Neural progenitor cell (in vitro differentiated cells): ENCODE measurements around the gene WBP1L.

Experiments used
- EZH2phosphoT487 ChIP-seq: fragments of 200-600 bp; sonication (generic); IDR thresholded peaks from 2 replicates; pipeline ENCODE4 v1.6.1; 2017; ENCODE audit warnings: antibody characterized with exemption
- TF ChIP-seq, protein P1 (sequence below): fragments of 200-600 bp; sonication (generic); IDR thresholded peaks from 2 replicates; pipeline ENCODE4 v1.5.1; 2017; ENCODE audit warnings: antibody characterized with exemption, mild to moderate bottlenecking

GRCh38 chr10:102738692-102739121 lies 5.0 kb upstream of the WBP1L start:
- no peak for TF ChIP-seq EZH2phosphoT487
- TF ChIP-seq, protein P1, sequence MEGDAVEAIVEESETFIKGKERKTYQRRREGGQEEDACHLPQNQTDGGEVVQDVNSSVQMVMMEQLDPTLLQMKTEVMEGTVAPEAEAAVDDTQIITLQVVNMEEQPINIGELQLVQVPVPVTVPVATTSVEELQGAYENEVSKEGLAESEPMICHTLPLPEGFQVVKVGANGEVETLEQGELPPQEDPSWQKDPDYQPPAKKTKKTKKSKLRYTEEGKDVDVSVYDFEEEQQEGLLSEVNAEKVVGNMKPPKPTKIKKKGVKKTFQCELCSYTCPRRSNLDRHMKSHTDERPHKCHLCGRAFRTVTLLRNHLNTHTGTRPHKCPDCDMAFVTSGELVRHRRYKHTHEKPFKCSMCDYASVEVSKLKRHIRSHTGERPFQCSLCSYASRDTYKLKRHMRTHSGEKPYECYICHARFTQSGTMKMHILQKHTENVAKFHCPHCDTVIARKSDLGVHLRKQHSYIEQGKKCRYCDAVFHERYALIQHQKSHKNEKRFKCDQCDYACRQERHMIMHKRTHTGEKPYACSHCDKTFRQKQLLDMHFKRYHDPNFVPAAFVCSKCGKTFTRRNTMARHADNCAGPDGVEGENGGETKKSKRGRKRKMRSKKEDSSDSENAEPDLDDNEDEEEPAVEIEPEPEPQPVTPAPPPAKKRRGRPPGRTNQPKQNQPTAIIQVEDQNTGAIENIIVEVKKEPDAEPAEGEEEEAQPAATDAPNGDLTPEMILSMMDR = no peak
